GM12864 (cell line): Measurements from ENCODE around the gene FGF7.

ENCODE experiments used
- DNase-seq: peaks from one replicate; pipeline ENCODE4 v3.0.0-alpha.2; 2011; ENCODE audit warnings: low read depth
- H3K4me3 ChIP-seq: 2 replicates; pipeline ENCODE4 v1.5.1; 2011; ENCODE audit warnings: mild to moderate bottlenecking, low read depth, low read length, control low read depth
- TF ChIP-seq, protein P1 (sequence below): IDR thresholded peaks from 2 replicates; pipeline ENCODE4 v1.5.1; 2011; ENCODE audit warnings: low read depth, mild to moderate bottlenecking, moderate library complexity, low read length, control low read depth, inconsistent platforms; ENCODE audit errors: missing control alignments

FGF7 gene

DNA sequence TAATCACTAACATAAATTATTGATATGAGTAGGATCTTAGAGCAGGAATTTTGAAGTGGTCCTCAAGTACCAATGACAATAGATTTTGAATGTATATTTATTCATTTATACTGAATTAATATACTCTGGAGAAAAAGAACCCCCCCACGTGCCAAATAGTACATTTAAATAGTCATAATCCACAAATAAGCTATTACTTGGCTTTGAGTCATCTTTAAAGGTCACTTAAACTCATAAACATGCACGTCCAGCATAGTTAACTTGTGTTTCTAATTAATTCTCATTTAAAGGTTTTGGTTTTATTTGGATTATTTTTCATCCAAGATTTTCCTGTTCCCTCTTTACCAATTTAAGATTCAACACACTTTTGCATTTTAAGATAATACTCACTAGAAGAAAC lies 35.1 kb downstream of the FGF7 start:
- DNase-seq, result no peak
- H3K4me3 ChIP-seq, result no peak overlapping the region
- TF ChIP-seq, protein P1, sequence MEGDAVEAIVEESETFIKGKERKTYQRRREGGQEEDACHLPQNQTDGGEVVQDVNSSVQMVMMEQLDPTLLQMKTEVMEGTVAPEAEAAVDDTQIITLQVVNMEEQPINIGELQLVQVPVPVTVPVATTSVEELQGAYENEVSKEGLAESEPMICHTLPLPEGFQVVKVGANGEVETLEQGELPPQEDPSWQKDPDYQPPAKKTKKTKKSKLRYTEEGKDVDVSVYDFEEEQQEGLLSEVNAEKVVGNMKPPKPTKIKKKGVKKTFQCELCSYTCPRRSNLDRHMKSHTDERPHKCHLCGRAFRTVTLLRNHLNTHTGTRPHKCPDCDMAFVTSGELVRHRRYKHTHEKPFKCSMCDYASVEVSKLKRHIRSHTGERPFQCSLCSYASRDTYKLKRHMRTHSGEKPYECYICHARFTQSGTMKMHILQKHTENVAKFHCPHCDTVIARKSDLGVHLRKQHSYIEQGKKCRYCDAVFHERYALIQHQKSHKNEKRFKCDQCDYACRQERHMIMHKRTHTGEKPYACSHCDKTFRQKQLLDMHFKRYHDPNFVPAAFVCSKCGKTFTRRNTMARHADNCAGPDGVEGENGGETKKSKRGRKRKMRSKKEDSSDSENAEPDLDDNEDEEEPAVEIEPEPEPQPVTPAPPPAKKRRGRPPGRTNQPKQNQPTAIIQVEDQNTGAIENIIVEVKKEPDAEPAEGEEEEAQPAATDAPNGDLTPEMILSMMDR, result no peak

DNA sequence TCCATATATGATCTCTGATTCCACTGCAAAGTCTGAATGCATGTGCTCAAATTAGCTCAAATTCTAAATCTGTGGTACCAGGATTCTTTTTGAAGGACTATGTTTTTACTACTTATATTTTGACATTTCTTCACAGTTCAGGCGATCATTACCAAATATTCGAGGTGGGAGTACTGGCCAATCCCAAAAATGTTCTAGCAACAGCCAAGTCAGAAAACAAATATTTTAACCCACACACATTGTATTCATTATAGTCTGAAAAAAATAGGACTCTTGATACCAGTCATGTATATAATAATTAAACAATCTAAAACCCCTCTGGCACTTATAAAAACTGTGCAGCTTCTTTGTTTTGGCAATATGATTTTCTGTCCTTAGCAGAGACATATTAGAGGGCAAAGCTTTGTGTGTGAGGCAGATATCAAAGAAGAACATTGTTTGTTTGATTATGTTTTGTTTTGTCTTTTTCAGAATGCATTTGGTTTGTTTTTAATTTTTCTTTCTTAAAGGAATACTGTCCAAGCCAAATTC lies 37.4 kb downstream of the FGF7 start:
- DNase-seq, result no peak
- H3K4me3 ChIP-seq, result no peak overlapping the region
- TF ChIP-seq, protein P1, result no peak

DNA sequence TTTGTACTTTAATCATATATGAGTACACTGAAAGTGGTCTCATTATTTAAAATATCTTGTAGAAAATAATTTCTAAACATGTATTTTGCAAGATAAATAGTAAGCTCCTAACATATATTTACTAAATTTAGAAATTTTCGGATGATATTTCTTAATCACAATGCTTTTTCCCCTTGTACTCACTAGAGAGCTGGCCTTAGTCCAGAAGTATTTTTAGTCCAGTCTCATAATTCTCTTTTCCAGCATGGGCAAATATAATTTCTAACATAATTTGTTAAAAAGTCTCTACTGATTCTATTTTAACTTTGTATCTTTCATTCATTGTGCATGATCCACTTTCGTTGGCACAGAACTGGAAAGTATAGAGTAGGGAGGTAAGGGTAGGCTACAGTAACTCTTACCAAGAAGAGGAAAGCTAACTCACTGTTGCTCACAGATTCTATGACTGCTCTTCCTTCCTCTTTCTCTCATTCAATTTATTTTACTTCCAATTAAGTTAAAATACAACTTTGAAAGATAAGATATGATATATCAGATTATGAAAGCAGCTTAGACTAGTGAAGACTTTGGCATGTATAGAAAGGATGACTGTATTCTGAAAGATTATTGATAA lies 39.3 kb downstream of the FGF7 start:
- no peak overlapping the region for H3K4me3 ChIP-seq
- TF ChIP-seq, protein P1, result no peak
- DNase-seq, result no peak

DNA sequence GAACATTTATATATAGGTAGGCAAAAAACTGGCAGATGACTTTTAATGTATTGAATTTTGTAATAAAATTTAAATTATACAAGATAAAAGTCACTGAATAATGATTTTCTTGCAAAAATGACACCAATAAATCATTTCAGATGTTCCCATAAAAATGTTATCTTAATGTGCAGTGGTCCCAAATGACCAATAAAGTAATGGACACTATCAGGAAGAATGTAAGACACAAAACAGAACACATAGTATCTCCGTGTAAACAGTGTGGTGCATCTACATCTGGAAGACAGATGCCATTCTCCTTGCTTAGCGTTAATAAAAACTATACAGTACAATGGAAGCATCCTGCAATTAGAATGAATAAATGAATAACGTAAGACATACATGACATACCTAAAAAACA lies 41.5 kb downstream of the FGF7 start:
- DNase-seq, result no peak
- TF ChIP-seq, protein P1, result no peak
- no peak overlapping the region for H3K4me3 ChIP-seq

DNA sequence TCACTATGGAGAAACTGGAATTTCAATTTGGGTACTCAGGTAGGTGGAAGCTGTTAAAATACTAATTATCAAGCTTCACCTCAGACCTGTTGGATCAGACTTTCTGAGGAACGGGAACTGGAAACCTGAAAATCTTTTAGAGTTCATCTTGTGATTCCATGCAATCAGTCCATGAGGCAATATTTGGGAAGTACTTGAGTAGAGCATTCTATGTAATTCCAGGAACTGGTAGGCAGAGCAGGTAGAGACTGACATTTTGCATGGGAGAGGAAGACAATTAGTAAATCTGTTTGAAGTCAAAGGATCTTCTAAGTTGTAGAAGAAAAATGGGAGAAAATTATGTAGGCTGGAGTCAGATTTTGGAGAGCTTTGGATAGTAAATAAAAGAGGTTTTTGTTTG lies 43.1 kb downstream of the FGF7 start:
- no peak for DNase-seq
- H3K4me3 ChIP-seq, result no peak overlapping the region
- TF ChIP-seq, protein P1, result no peak

DNA sequence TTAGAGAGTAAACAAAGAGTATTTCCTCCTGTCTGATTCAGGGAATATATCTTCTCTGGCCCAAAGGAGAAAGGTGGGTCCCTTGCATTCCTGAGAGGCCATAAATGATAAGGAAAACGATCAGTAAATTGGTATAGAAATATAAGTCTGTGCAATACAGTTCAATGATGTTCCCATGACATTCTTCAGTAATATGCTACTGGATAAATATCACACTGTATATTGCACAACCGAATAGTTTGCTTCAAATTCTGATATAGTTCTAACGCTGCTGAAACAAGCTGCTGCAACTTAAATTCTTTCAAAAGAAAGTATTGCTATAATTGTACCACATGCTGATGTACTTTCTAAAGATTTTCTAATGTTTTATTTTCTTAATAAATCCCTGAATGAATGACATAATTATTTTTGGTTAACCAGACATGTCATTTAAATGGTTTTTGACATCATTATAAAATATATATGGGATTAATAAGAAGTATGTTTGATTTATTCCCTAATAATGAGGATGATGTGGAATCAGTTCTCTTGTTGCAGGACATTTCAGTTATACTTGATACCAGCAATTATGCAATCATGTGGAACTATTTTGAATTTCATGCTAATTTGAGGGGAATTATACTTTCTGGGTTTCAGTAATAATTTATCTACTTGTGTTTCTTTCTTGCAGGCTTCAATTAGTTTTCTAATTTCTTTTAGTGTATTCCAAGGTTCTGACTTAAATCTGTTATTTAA lies 44.9 kb downstream of the FGF7 start:
- no peak overlapping the region for H3K4me3 ChIP-seq
- TF ChIP-seq, protein P1, result no peak
- DNase-seq, result no peak
